Activated CD4-positive, alpha-beta T cell treated with anti-CD3 and anti-CD28 coated beads, Interleukin-2, amount 50 U/mL, for 48 hours (primary cell): Measurements from ENCODE around the gene KRTAP10-9.
"Not testable (repeated sequence)": the region's sequence is repeated elsewhere in the genome, so short reads cannot be mapped to it uniquely, and the experiment has no call there.

Experiments used
- DNase-seq, 2 experiments: peaks; one replicate each; pipeline ENCODE4 v3.0.0-alpha.2; 2020

KRTAP10-9 gene, protein sequence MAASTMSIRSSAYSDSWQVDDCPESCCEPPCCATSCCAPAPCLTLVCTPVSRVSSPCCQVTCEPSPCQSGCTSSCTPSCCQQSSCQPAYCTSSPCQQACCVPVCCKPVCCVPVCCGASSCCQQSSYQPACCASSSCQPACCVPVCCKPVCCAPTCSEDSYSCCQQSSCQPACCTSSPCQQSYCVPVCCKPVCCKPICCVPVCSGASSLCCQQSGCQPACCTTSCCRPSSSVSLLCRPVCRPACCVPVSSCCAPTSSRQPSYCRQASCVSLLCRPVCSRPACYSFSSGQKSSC

DNA sequence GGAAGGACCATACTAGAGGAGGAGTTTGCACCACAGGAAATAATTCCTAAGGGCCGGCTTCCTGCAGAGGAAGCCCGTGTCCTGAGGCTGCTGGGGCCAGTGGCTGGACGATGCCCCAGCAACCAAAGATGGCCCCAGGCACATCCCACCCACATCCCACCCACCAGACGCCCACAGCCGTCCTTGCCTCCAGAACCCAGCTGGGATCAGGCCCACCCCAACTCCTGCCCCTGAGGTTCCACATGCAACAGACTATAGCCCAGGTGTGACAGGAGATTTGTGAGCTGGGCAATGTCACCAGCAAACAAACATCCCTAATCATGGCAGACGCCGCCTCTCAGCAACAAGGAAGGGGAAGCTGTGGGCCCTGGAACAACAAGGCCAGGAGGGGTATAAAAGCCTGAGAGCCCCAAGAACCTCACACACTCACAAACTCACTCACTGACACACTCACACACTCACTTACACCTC is at the start of gene KRTAP10-9:
KRTAP10-9 (plus strand) TSS at position 421 of the 471 bp plus-strand sequence. CDS start 79 bp downstream, outside the sequence.
- no peak for DNase-seq

DNA sequence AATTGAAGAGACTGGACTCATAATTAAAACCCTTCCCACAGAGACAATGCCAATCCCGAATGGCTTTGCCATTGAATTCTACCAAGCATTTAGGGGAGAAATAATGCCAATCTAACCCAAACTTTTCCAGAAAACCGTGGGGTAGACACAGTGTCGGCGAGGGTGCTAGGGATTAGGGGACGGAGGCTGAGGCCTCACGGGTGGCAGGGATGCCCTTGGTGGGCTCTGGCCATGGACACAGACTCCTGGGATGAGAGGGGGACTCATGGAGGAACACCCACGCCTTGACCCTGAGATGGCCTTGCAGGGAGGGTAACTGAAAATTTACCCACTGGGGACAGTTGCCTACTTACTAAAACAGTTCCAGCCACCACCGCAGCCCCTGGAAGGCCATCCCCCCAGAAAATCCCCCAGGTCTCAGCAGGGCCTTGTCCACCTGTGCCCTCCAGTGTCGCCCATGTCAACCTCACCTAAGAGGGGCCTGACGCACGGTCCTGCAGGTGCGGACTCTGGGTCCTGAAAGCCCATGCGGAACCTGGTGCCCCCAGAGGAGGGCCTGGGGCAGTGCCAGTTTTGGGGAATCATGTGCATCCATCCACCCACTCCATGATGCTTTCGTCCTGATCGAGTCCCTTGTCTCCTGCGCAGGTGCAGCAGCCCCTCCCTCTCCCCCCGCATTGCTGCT is 48.4 kb upstream of the KRTAP10-9 start:
- no peak for DNase-seq

DNA sequence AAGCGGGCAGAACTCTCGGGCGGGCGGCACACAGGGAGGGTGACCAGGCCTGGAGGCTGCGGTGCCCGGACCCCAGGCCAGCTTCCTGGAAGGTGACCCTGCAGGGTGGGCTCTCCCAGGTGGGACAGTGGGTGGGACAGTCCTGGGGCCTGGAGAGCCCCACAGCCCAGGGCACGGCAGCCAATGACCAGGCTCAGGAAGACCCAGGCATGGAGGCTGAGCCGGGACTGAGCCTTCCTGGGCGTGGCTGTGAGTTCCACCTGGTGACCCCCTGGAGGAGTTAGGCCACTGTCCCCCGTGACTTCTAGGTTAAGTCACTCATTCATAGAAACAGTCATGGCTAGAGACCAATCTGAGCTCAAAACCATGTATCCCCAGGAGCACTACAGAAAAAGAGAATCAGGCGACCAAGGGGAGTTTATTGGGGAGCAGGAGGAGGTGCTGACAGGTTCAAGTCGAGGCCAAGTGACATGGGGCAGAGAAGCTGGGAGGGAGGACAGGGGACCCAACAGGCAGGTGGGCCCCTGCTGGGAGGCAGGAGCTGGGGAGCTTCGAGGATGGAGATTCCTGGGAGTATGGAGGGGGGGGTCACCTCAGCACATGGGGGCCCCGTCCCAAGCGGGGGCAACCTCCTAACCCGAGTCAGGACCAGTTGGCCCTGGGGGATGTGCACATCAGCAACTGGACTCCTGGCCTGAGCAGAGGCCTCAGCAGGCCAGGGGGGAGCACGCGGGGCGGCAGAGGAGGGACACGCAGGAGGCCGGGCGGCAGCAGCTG is 47.6 kb upstream of the KRTAP10-9 start:
- DNase-seq: no peak

DNA sequence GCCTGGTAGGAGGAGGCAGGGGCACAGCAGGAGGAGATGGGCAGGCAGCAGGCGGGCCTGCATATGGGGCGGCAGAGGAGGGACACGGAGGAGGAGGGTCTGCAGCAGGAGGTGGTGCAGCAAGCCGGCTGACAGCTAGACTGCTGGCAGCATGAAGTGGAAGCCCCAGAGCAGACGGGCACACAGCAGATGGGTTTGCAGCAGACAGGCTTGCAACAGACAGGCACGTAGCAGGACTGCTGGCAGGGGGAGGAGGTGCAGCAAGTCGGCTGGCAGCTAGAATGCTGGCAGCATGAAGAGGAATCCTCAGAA is 47.1 kb upstream of the KRTAP10-9 start:
- DNase-seq: no peak

DNA sequence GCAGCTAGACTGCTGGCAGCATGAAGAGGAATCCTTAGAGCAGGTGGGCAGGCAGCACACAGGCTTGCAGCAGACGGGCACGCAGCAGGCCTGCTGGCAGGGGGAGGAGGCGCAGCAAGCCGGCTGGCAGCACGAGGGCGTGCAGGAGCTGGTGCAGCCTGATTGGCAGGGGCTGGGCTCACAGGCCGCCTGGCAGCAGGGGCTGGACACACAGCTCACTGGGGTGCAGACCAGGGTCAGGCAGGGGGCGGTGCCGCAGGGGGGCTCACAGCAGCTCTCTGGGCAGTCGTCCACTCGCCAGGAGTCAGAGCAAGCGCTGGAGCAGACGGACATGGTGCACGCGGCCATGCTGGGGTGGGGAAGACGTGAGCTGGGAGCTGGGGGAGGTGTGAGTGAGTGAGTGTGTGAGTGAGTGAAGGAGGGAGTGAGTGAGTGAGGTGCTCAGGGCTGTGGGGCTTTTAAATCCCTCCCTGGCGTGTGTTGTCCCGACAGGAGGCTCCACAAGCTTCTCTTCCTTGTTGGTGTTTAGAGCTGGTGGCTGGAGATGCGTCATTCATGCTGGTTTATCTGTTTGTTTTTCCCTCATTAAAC is 46.6 kb upstream of the KRTAP10-9 start, which contains the start of gene KRTAP10-5:
KRTAP10-5 (minus strand) TSS at position 374 of the 591 bp plus-strand sequence; CDS start at position 348, 26 bp downstream.
- not testable (repeated sequence) for DNase-seq

DNA sequence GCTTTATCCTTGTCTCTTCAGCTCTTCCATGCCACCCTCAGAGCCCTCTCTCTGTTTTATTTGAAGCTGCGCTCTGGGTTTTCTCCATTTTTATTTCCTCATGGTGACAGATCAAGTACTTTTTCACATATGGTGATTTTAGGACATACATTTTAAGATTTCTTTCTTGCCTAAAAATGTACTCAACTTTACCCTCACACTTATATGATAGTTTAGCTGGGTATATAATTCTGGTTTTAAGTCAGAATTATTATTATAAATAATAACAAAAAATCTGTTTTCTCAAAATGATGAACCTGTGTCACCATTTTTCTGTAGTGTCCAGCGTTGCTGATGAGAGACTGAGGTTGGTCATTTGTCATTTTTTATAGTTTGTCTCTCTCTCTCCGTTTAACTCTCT is 45.7 kb upstream of the KRTAP10-9 start:
- DNase-seq: no peak

DNA sequence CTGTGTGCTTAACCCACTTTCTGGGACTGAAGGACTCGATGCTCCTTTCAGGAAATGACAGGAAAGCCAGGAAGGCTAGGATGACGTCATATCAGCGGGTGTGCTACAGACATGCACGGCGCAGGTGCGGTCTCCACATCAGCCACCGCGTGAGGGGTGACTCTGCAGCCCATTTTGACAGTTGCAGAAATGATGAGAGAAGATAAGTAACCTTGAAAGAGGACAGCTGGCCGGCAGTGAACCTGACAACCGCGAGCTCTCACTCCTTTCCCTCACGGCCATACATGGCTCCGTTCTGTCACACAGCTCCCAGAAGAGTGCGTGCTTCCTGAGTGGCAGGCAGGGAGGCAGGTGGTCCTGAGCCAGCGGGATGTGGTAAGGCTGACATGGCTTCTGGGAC is 44.8 kb upstream of the KRTAP10-9 start:
- DNase-seq: no peak

DNA sequence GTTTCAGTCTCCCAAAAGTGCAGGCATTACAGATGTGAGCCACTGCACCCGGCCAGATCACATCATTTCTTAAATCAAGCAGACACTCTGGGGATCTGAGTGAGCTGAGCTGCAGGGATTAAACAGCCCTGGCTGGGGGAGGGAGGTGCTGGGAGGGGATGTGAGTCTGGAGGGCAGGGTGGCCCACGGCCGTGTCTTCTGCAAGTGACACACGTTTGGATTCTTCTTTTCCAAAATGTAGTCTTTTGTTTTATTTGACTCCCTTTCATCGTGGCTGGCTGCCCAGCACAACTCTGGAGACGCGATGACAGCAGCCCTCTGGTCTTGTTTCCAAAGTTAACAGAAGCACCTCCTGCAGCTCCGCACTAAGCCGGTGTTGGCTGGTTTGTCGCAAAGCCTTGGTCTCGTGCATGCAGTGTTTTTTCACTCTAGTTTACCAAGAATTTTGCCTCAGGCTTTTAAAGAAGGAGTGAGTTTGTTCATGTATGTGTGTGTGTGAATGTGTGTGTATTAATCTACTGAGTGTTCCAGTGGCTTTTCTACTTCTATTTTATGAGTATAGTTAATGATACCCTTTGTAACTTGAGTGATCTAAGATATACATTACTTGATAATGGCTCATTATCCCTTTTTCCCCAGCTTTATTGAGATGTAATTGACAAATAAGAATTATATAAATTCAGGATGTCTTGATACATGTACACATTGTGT is 43.6 kb upstream of the KRTAP10-9 start:
- DNase-seq: no peak

DNA sequence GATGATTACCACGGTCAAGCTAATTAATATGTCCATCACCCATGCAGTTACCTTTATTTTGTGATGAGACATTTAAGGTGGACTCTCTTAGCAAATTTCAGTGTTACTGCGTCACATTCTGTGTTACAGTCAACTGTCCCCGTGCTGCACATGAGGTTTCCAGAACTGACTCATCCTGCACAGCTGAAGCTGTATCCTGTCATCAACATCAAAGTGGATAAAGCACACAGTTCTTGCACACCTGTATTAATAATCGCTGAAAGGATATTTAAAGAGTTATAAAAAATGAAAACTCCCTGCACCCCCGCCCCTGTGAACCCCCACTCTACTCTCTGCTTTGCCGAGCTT is 43.1 kb upstream of the KRTAP10-9 start:
- DNase-seq: peak; percentile 23 to 49

DNA sequence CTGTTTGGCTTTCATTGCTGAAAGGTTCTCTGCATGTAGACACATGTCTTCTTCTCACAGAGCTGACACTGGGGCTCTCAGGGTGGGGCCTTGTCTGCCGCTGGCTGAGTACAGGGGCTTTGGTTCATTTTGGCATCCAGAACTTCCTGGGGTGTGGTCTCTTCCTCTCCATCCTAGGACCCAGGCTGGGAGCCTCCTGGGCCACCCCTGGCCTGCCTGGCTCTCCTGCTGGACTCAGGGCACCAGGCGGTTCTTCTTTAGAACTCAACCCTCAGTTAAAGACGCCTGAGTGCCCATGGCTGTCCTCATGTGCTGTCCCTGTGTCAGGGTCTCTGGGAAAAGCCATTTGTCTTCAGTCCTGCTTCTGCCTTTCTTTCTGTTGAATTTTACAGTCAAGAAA is 41.0 kb upstream of the KRTAP10-9 start:
- DNase-seq: no peak

DNA sequence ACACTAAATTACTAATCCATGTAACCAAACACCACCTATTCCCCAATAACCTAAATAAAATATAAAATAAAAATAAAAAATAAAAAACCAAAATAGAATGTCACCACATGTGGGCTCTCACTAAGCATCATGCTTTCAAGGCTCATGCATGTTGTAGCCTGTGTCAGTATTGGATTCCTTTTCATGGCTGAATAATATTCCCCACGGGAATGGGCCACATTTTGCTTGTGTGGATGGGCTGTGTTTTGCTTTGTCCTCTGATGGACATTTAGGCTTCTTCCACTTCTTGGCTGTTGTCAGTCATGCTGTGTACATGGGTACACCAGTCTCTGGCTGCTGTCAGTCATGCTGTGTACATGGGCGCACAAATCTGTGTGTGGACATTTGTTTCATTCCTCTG is 37.8 kb upstream of the KRTAP10-9 start:
- no peak for DNase-seq

DNA sequence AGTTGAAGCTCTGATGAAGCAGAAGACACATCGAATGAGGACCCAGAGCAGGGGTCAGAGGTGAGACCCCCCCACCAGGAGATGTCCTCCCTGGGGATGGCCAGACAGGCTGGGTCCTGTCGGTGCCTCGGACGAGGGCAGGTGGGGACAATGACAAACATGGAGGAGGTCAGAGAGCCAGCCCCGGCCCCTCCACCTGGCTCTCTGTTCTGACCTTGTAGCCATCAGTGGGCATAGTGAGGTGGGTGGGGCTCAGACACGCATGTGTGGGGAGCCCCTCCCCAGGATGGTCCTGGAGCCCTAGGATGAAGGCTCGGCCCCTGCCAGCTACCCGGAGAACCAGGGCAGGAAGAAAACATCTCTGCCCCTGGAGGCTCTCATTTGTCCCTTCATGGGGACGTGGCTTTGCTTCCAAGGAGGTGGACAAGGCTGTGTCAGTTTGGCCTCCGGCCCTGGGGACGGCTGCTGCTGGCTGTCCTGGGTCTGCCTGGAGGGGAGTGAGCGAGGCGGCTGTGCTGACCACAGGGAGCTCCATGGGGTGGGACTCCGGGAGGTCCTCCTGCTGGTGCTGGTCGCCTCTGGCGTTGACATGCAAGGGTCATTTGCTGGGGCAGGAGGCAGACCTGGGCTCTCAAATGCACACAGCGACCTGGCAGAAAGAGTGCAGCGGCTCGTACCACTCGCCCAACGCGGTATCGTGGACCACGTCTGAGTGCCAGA is 37.1 kb upstream of the KRTAP10-9 start:
- DNase-seq: no peak

DNA sequence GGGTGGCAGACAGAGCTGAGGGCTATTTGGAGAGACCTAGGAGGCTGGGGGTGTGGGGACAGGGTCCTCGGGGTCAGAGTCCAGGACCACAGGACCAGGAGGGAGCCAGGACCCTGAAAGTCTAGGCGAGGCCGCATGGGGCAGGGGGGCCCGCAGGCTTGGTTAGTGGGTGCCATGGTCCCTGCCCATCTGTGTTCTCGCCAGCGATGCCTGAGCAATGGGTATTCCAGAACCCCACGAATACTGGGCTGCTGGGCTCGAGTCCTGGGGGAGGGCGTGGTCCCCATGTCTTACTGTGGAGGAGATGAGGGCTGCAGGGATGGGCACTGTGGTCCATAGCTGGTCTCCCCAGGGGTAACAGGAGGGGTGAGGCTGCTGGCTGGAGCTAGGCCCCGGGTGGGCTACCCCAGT is 36.6 kb upstream of the KRTAP10-9 start:
- no peak for DNase-seq

DNA sequence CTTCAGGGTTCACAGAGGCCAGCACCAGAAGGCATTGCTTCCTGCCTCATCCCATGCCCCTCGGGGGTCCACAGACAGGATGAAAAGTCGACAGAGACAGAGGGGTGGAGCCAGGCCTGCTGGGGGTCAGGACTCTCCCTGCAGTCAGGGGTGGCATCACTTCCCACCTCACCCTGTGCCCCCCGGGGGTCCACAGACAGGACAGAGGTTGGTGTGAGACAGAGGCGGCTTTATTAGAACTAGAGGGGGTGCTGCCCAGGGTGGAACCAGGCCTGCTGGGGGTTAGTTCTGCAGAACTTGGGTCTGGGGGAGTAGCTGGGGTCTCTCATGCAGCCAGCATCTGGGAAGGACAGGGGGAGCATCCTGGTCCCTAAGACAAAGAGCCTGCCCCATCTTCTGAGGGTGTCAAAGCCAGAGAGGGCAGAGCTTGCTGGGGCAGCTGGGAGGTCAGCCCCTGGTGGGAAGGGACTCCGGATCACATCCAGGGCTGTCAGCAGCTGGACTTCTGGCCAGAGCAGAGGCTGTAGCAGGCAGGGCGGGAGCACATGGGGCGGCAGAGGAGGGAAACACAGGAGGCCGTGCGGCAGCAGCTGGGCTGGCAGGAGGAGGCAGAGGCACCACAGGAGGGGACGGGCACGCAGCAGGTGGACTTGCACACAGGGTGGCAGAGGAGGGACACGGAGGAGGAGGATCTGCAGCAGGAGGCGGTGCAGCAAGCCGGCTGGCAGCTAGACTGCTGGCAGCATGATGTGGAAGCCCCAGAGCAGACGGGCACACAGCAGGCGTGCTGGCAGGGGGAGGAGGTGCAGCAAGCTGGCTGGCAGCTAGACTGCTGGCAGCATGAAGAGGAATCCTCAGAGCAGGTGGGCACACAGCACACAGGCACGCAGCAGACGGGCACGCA is 35.7 kb upstream of the KRTAP10-9 start:
- DNase-seq: not testable (repeated sequence)

DNA sequence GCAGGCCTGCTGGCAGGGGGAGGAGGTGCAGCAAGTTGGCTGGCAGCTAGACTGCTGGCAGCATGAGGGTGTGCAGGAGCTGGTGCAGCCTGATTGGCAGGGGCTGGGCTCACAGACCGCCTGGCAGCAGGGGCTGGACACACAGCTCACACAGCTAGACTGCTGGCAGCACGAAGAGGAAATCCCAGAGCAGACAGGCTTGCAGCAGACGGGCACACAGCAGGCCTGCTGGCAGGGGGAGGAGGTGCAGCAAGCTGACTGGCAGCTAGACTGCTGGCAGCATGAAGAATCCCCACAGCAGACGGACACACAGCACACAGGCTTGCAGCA is 35.1 kb upstream of the KRTAP10-9 start:
- DNase-seq: not testable (repeated sequence)

DNA sequence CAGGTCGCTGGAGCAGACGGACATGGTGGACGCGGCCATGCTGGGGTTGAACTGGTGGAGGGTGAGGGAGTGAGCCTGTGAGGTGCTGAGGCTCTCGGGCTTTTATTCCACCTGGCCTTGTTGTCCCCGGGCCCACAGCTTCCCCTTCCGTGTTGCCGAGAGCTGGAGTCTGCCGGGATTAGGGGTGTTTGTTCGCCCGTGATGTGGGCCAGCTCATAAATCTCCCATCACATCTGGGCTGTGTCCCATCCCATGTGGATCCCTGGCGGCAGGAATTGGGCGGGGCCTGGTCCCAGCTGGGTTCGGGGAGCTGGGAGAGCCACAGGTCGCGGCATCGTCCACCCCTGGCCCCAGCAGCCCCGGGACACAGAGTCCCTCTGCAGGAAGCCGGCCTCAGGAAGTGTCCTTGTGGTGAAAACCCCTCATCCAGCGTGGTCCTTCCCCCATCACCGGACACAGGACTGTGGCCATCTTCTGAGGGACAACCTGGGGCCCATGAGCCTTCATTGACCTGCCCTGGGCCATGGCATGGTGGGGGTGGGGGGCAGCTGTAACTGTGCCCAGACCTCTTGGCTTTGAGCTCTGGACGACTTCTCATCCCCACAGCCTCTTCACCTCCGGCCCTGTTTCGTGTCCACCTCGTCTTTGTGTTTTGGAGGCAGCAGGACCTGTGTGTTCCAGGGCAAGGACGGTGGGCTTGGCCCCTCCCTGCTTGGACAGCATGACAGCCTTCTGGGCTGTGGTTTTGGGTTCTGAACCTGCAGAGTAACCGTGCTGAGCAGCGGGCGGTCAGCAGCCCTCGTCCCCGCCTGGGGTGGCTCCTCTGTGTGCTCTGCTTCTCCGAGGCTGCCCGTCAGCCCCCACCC is 34.2 kb upstream of the KRTAP10-9 start, which contains the start of gene KRTAP10-6:
KRTAP10-6 (minus strand) TSS at position 60 of the 866 bp plus-strand sequence; CDS start at position 39, 21 bp downstream.
- no peak for DNase-seq

DNA sequence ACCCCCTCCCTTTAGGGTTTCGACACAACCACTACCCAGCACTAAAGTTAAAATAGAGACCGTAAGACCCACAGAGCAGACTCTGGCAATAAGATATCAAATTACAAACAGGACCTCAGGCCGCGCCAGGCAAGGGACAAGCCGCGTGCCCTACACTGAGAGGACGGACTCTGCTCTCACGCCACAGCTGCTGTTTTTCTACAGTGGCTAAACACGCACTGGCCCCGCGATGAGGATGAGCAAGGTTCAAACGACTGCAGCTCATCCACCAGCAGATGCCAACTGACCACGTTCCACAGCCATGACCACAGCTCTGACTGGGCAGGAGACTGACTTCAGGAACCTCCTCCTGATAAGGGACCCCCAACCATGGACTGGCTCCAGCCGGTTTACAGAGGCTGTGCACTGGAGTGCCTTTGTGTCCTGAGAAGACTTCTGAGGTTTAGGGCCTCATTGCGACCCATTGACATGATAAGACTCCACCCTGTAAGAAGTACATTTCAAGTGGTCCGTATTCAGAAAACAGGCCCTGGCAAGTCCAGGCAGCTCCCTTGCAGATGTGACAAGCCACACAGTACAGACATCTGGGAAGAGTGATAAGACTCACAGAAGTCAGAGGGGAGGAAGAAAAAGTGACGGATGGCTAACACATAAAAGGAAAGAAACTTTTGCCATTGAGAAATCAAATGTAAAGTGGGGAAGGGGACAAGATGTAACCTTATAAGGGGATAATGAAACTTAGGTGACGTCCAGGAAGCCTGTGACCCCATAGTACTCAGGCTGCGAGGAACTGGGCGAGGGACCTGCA is 33.1 kb upstream of the KRTAP10-9 start:
- DNase-seq: no peak

DNA sequence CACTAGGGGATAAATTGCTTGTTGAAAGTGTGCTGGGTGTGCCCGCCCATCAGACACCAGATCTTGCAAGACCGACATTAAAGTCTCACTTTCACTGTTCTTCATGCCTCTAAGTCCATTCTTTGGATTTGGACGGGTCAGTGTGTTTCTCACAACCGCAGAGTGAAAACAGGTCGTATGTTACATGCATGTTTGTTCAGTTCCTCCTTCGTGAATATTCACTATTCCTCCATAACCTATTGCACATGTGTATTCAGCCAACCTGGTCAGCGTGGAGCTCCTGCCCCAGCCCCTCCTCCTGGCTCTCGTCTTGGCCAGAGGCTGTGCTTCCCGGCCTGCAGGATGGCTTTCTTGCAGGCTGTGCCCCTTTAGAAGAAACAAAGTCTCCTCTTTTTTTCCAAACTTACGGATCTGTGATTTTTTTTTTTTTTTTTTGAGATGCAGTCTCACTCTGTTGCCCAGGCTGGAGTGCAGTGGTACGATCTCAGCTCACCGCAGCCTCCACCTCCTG is 32.4 kb upstream of the KRTAP10-9 start:
- no peak for DNase-seq

DNA sequence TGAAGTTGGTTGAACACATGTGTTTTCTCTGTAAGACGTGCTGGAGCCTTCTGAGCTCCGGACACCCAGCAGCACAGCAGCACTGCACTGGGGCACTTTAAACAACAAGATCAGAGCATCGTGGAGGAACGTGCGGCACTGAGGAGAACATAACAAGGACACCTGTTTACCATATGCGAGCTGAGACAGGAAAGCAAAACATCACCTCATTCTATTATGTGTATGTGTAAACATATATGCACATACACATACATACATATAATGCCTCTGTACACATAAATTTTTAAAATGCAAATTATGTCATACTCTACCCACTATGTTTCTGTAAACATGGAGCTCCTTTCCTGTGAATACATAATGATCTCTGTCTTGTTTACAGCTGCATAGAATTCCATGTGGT is 31.4 kb upstream of the KRTAP10-9 start:
- no peak for DNase-seq
